ENCODE data around the gene TRAPPC14. TPM values are rescaled to one million over a fixed set of nuclear protein-coding genes. Genes with fewer than 3 reads are reported as not detected.

The TRAPPC14 gene
- total RNA-seq, 6 experiments from 2014 or later, result 8.2 to 14.6 (median 10.3) TPM

DNA sequence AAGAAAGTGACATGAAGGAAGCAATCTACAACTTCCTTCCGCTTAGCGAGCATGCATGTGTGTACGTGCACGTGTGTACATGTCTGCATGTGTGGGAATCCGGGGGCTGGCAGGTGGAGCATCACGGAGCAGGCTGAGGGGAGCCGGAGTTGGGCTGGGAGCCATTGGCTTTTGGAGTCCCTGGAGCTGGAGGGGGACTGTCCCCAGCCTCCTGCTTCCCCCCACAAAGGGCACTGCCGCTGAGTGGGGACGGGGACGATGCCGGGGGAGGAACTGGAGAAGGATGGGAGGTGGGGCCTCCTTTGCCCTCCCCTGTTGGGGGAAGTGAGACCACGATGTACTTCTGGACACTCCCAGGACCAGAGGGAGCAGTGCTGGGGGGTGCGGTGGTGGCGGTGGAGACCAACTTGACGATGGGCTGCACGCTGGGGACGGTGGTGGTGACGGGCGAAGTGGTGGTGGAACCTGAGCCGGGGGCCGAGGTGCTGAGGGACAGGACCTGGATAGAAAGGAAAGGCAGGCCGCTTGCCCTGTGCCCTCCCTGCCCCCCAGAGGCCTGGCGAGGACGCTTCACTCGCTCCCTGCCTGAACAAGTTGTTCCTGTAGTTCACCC lies 51.3 kb downstream of the TRAPPC14 start:
- TF ChIP-seq, protein P1, sequence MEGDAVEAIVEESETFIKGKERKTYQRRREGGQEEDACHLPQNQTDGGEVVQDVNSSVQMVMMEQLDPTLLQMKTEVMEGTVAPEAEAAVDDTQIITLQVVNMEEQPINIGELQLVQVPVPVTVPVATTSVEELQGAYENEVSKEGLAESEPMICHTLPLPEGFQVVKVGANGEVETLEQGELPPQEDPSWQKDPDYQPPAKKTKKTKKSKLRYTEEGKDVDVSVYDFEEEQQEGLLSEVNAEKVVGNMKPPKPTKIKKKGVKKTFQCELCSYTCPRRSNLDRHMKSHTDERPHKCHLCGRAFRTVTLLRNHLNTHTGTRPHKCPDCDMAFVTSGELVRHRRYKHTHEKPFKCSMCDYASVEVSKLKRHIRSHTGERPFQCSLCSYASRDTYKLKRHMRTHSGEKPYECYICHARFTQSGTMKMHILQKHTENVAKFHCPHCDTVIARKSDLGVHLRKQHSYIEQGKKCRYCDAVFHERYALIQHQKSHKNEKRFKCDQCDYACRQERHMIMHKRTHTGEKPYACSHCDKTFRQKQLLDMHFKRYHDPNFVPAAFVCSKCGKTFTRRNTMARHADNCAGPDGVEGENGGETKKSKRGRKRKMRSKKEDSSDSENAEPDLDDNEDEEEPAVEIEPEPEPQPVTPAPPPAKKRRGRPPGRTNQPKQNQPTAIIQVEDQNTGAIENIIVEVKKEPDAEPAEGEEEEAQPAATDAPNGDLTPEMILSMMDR (IDR thresholded peaks at IDR 0.05), result no peak
- no peak for TF ChIP-seq POLR2A (IDR thresholded peaks at IDR 0.05)
- intact Hi-C loops (cut with DNase I), result no loop called here
- peaks cover 0 to 26% (median 3%) of the 10 kb centered on the region in 4 donors for H3K36me3 ChIP-seq
- 87% methylated on average over 13 of the region's 25 CpGs for WGBS (ENCODE audit: insufficient coverage, low coverage, low lambda C conversion rate, missing lambda C conversion rate)
- ATAC-seq, result peak in 2 of 4 donors; percentile 5 to 58
- no peak for DNase-seq
- no peaks in the 10 kb centered on the region for H3K4me1 ChIP-seq
- H3K27ac ChIP-seq, result no peak overlapping the region
- no peak overlapping the region for H3K4me3 ChIP-seq
- H3K9me3 ChIP-seq, result no peaks in the 10 kb centered on the region
- no peaks in the 10 kb centered on the region for H3K27me3 ChIP-seq

DNA sequence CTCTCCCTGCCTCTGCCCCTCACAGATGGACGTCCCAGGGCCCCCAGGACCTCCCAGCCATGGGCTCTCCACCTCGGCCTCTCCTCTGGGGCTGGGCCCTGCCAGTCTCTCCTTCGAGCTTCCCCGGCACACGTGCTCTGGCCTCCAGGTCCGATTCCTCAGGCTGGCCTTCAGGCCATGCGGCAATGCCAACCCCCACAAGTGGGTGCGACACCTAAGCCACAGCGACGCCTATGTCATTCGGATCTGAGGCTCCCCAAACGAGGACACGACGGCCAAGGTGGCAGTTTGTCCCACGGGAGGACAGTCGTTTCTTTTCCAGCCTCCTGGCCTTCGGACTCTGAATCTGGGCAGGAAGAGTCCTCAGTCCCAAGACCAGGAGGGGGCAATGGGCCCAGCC lies 51.9 kb downstream of the TRAPPC14 start:
- no peak for ATAC-seq
- H3K27me3 ChIP-seq, result no peaks in the 10 kb centered on the region
- no peak for TF ChIP-seq POLR2A (IDR thresholded peaks at IDR 0.05)
- TF ChIP-seq, protein P1 (IDR thresholded peaks at IDR 0.05), result no peak
- DNase-seq, result no peak
- H3K4me3 ChIP-seq, result no peak overlapping the region
- intact Hi-C loops (cut with DNase I), result no loop called here
- H3K9me3 ChIP-seq, result no peaks in the 10 kb centered on the region
- WGBS (ENCODE audit: insufficient coverage, low coverage, low lambda C conversion rate, missing lambda C conversion rate), result 67% methylated on average over 8 of the region's 17 CpGs
- H3K27ac ChIP-seq, result no peak overlapping the region
- peaks cover 0 to 21% (median 2%) of the 10 kb centered on the region in 4 donors for H3K36me3 ChIP-seq
- H3K4me1 ChIP-seq, result no peaks in the 10 kb centered on the region

DNA sequence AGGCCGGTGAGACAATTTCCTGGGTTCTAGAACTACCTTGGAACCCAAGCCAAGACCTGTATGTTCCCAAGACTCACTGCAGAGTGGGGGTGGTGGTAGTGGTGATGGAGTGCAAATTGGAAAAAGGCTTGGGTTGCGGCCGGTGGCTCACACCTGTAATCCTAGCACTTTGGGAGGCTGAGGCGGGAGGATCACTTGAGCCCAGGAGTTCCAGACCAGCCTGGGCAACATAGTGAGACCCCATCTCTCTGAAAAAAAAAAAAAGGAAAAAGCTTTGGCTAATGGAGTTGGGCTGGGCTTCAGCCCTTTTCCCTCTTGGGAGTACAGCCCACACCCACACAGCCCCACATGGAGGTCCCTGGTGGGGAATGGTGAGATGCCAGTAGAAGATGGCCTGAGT lies 53.0 kb downstream of the TRAPPC14 start:
- TF ChIP-seq, protein P1 (IDR thresholded peaks at IDR 0.05), result no peak
- TF ChIP-seq POLR2A (IDR thresholded peaks at IDR 0.05), result no peak
- no peak overlapping the region for H3K4me3 ChIP-seq
- H3K9me3 ChIP-seq, result no peaks in the 10 kb centered on the region
- H3K27me3 ChIP-seq, result no peaks in the 10 kb centered on the region
- H3K4me1 ChIP-seq, result no peaks in the 10 kb centered on the region
- H3K27ac ChIP-seq, result no peak overlapping the region
- no CpG with 5 or more reads among the region's 4 CpGs for WGBS (ENCODE audit: insufficient coverage, low coverage, low lambda C conversion rate, missing lambda C conversion rate)
- DNase-seq (no peak), ATAC-seq (no peak)
- peaks cover 0 to 13% (median 0%) of the 10 kb centered on the region in 4 donors for H3K36me3 ChIP-seq
- intact Hi-C loops (cut with DNase I), result no loop called here

Small RNAs within 50 kb of the gene (microRNA-seq; reads per million reads assigned to microRNA genes)
- gene MIR4658, result 0 reads per million in 2 donors

Other genes starting within 250 kb of the TRAPPC14 start
- gene TRIM4, start 239.2 kb downstream of the TRAPPC14 start, total RNA-seq, result 10 to 100 TPM; 13.3 to 22.6 (median 16.3) TPM
- under 1 TPM; 0.17 to 0.86 (median 0.44) TPM for gene GJC3, start 229.1 kb downstream of the TRAPPC14 start, total RNA-seq
- 1,000 to 10,000 TPM in 4 of 6 experiments, 100 to 1,000 TPM in 2; 762 to 2,105 (median 1,328) TPM for gene AZGP1, start 182.7 kb downstream of the TRAPPC14 start, total RNA-seq
- gene ZKSCAN1, start 143.1 kb downstream of the TRAPPC14 start, total RNA-seq, result 100 to 1,000 TPM in 2 of 6 experiments, 10 to 100 TPM in 4; 24.5 to 147 (median 80.1) TPM
- gene ZSCAN21, start 108.9 kb downstream of the TRAPPC14 start, total RNA-seq, result 1 to 10 TPM; 4.3 to 8.1 (median 5.7) TPM
- gene ZNF3, start 77.0 kb downstream of the TRAPPC14 start, total RNA-seq, result 10 to 100 TPM in 5 of 6 experiments, 1 to 10 TPM in 1; 9.7 to 18.8 (median 14.0) TPM
- gene COPS6, start 69.8 kb downstream of the TRAPPC14 start, total RNA-seq, result 10 to 100 TPM; 28.3 to 49.7 (median 42.7) TPM
- 10 to 100 TPM; 12.6 to 25.9 (median 20.8) TPM for gene MCM7, start 57.3 kb downstream of the TRAPPC14 start, total RNA-seq
- 1 to 10 TPM; 2.7 to 7.3 (median 4.3) TPM for gene AP4M1, start 57.1 kb downstream of the TRAPPC14 start, total RNA-seq
- 10 to 100 TPM; 11.1 to 27.2 (median 15.8) TPM for gene TAF6, start 39.4 kb downstream of the TRAPPC14 start, total RNA-seq
- 1 to 10 TPM; 2.9 to 4.9 (median 3.9) TPM for gene CNPY4, start 39.1 kb downstream of the TRAPPC14 start, total RNA-seq
- gene MBLAC1, start 31.8 kb downstream of the TRAPPC14 start, total RNA-seq, result 1 to 10 TPM in 3 of 6 experiments, under 1 TPM in 3; 0.35 to 2.7 (median 1.1) TPM
- 10 to 100 TPM; 35.8 to 66.6 (median 44.9) TPM for gene LAMTOR4, start 9.8 kb downstream of the TRAPPC14 start, total RNA-seq
- gene GAL3ST4, start 9.9 kb upstream of the TRAPPC14 start, total RNA-seq, result 1 to 10 TPM in 1 of 6 experiments, under 1 TPM in 4, not detected in 1; 0.12 to 1.1 (median 0.56) TPM
- gene GPC2, start 18.7 kb upstream of the TRAPPC14 start, total RNA-seq, result under 1 TPM in 2 of 6 experiments, not detected in 4; 0.35 to 0.40 TPM
- gene STAG3, start 19.2 kb upstream of the TRAPPC14 start, total RNA-seq, result 1 to 10 TPM in 4 of 6 experiments, under 1 TPM in 2; 0.81 to 5.9 (median 4.4) TPM
- gene PVRIG, start 61.2 kb upstream of the TRAPPC14 start, total RNA-seq, result under 1 TPM in 3 of 6 experiments, not detected in 3; 0.17 to 0.89 (median 0.37) TPM
- not detected for gene SPDYE3, start 149.0 kb upstream of the TRAPPC14 start, total RNA-seq
- gene PILRB, start 199.4 kb upstream of the TRAPPC14 start, total RNA-seq, result 10 to 100 TPM; 12.0 to 36.2 (median 22.7) TPM
- 1 to 10 TPM; 1.4 to 7.1 (median 4.0) TPM for gene PILRA, start 214.8 kb upstream of the TRAPPC14 start, total RNA-seq